ENCODE data around the gene PTH2.

PTH2 gene

DNA sequence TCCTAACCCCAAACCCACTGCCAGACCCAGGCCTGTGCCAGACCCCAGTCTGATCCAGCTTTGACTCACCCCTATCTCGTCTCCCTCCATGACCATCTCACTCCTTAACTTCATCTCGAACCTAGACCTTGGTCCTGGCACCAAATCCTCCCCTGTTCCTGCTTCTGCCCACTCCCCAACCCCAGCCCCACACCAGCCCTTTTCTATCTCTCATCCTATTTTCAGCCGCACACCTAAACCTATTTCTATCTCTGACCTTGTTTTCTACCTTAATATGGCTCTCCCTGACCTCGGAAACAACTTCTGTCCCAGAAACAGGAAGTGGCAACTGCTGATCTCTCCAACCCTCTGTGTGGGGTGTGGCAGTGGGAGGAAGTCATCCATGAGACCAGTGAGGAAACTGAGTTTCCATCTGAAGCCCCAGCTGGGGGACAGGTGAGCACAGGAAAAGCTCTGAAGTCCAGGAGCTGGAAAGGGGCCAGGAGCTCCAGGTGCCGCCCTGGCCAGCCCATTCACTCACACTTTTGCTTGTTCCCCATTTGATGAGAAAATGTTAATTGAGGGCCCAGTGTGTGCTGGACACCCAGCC, 13.7 kb downstream of the PTH2 start:
- ATAC-seq: no peak
- TF ChIP-seq ZFP3 (CRISPR knock-in tag; IDR thresholded peaks at IDR 0.05): no peak

DNA sequence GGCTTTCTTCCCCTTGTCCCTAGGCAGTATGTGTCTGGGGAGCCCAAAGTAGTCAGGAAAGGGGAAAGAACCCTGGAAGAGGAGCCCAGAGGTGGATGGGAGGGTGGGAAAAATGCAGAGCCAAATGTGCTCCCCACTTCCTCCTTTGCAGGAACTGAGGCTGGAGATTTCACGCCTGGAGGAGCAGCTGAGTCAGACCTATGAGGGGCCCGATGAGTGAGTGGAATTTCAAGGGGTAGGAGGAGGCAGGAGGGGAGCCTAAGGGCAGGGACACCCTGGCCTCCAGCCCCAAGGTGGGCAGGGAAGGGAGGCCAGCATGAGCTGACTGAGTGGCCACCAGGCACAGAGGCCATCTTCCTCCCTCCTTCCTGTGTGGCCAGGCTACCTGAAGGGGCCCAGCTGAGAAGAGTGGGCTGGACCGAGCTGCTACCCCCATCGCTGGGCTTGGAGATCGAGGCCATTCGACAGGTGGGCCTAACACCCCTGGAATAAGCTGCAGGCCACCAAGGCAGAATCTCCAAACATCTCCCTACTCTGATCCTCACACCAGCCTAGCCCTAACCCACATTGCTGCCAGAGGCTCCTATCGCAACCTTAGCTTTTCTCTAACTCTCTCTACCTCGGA, 14.3 kb downstream of the PTH2 start:
- no peak for TF ChIP-seq SNAI2 (CRISPR knock-in tag; IDR thresholded peaks at IDR 0.05)
- TF ChIP-seq, protein P1, sequence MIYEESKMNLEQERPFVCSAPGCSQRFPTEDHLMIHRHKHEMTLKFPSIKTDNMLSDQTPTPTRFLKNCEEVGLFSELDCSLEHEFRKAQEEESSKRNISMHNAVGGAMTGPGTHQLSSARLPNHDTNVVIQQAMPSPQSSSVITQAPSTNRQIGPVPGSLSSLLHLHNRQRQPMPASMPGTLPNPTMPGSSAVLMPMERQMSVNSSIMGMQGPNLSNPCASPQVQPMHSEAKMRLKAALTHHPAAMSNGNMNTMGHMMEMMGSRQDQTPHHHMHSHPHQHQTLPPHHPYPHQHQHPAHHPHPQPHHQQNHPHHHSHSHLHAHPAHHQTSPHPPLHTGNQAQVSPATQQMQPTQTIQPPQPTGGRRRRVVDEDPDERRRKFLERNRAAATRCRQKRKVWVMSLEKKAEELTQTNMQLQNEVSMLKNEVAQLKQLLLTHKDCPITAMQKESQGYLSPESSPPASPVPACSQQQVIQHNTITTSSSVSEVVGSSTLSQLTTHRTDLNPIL (CRISPR knock-in tag; IDR thresholded peaks at IDR 0.05; ENCODE audit: low read depth): no peak
- TF ChIP-seq BACH2 (CRISPR knock-in tag; IDR thresholded peaks at IDR 0.05; ENCODE audit: borderline replicate concordance): no peak
- no peak for TF ChIP-seq ZNF8 (CRISPR knock-in tag; IDR thresholded peaks at IDR 0.05)
- TF ChIP-seq ZC3H10 (CRISPR knock-in tag; IDR thresholded peaks at IDR 0.05): no peak
- TF ChIP-seq CSDC2 (CRISPR knock-in tag; IDR thresholded peaks at IDR 0.05): no peak
- TF ChIP-seq ESRRG (CRISPR knock-in tag; IDR thresholded peaks at IDR 0.05): no peak
- TF ChIP-seq ZFP3 (CRISPR knock-in tag; IDR thresholded peaks at IDR 0.05): no peak
- TF ChIP-seq ZNF565 (CRISPR knock-in tag; conservative IDR thresholded peaks at IDR 0.05; ENCODE audit: low read depth): no peak

DNA sequence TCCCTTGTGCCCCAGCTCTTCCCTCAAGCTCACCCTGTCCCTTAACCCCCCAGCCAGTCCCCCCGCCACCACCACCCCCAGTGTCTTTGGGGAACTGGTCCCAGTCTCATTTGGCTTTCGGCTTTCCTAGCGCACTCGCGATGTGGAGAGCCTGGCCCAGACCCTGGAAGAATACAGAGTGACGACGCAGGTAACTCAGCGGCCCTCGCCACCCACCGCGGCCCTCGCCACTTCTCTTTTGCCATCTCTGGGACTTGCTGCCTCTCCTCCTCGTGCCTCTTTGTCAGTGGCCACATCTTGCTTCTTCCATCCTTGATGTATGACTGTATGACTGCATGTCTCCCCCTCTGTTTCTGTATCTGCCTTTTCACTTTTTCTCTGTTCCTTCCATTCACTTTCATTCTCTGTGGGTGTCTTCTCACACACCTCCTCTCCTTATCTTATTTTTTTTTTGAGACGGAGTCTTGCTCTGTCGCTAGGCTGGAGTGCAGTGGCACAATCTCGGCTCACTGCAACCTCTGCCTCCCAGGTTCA, 15.7 kb downstream of the PTH2 start:
- TF ChIP-seq, protein P1 (CRISPR knock-in tag; IDR thresholded peaks at IDR 0.05; ENCODE audit: low read depth): no peak
- no peak for TF ChIP-seq CSDC2 (CRISPR knock-in tag; IDR thresholded peaks at IDR 0.05)
- TF ChIP-seq, protein P2, sequence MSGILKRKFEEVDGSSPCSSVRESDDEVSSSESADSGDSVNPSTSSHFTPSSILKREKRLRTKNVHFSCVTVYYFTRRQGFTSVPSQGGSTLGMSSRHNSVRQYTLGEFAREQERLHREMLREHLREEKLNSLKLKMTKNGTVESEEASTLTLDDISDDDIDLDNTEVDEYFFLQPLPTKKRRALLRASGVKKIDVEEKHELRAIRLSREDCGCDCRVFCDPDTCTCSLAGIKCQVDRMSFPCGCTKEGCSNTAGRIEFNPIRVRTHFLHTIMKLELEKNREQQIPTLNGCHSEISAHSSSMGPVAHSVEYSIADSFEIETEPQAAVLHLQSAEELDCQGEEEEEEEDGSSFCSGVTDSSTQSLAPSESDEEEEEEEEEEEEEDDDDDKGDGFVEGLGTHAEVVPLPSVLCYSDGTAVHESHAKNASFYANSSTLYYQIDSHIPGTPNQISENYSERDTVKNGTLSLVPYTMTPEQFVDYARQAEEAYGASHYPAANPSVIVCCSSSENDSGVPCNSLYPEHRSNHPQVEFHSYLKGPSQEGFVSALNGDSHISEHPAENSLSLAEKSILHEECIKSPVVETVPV (CRISPR knock-in tag; IDR thresholded peaks at IDR 0.05): no peak
- TF ChIP-seq BACH2 (CRISPR knock-in tag; IDR thresholded peaks at IDR 0.05; ENCODE audit: borderline replicate concordance): no peak
- no peak for TF ChIP-seq ESRRG (CRISPR knock-in tag; IDR thresholded peaks at IDR 0.05)
- no peak for TF ChIP-seq ZFP30 (CRISPR knock-in tag; IDR thresholded peaks at IDR 0.05)
- TF ChIP-seq TOX (CRISPR knock-in tag; IDR thresholded peaks at IDR 0.05; ENCODE audit: borderline replicate concordance): no peak
- TF ChIP-seq TCF4 (CRISPR knock-in tag; IDR thresholded peaks at IDR 0.05; ENCODE audit: borderline replicate concordance): no peak
- TF ChIP-seq ZC3H10 (CRISPR knock-in tag; IDR thresholded peaks at IDR 0.05): no peak
- no peak for TF ChIP-seq ZNF70 (CRISPR knock-in tag; IDR thresholded peaks at IDR 0.05)
- TF ChIP-seq, protein P3, sequence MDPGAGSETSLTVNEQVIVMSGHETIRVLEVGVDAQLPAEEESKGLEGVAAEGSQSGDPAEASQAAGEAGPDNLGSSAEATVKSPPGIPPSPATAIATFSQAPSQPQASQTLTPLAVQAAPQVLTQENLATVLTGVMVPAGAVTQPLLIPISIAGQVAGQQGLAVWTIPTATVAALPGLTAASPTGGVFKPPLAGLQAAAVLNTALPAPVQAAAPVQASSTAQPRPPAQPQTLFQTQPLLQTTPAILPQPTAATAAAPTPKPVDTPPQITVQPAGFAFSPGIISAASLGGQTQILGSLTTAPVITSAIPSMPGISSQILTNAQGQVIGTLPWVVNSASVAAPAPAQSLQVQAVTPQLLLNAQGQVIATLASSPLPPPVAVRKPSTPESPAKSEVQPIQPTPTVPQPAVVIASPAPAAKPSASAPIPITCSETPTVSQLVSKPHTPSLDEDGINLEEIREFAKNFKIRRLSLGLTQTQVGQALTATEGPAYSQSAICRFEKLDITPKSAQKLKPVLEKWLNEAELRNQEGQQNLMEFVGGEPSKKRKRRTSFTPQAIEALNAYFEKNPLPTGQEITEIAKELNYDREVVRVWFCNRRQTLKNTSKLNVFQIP (CRISPR knock-in tag; IDR thresholded peaks at IDR 0.05; ENCODE audit: borderline replicate concordance, low read depth): no peak
- no peak for TF ChIP-seq GLIS3 (CRISPR knock-in tag; IDR thresholded peaks at IDR 0.05)
- TF ChIP-seq, protein P4, sequence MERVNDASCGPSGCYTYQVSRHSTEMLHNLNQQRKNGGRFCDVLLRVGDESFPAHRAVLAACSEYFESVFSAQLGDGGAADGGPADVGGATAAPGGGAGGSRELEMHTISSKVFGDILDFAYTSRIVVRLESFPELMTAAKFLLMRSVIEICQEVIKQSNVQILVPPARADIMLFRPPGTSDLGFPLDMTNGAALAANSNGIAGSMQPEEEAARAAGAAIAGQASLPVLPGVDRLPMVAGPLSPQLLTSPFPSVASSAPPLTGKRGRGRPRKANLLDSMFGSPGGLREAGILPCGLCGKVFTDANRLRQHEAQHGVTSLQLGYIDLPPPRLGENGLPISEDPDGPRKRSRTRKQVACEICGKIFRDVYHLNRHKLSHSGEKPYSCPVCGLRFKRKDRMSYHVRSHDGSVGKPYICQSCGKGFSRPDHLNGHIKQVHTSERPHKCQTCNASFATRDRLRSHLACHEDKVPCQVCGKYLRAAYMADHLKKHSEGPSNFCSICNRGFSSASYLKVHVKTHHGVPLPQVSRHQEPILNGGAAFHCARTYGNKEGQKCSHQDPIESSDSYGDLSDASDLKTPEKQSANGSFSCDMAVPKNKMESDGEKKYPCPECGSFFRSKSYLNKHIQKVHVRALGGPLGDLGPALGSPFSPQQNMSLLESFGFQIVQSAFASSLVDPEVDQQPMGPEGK (CRISPR knock-in tag; IDR thresholded peaks at IDR 0.05; ENCODE audit: borderline replicate concordance): no peak
- no peak for TF ChIP-seq ZFP3 (CRISPR knock-in tag; IDR thresholded peaks at IDR 0.05)
- TF ChIP-seq OSR1 (CRISPR knock-in tag; IDR thresholded peaks at IDR 0.05): no peak
- no peak for TF ChIP-seq PPARA (CRISPR knock-in tag; IDR thresholded peaks at IDR 0.05; ENCODE audit: borderline replicate concordance)
- ATAC-seq: no peak

More for the DNA sequence above, 14.3 kb downstream of the PTH2 start:
- ATAC-seq: no peak

DNA sequence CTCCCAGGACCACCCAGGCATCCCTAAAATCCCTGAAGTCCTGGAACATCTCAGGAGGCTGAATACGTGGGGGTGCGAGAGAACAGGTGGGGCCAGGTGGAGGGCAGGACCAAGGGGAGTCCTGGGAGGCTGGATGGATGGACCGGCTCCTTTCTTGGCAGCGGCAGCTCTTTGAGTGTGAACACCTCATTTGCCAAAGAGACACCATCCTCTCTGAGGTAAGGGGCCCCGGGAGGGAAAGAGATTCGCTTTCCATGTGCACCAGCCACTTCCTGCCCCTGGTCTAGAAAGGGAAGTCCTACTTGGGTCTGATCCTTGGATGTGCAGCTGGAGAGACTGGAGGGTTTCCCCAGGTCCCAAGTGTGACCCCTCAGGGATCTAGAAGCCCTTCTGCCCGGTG, 16.2 kb downstream of the PTH2 start:
- no peak for ATAC-seq
- no peak for TF ChIP-seq ZFP30 (CRISPR knock-in tag; IDR thresholded peaks at IDR 0.05)
- TF ChIP-seq, protein P2 (CRISPR knock-in tag; IDR thresholded peaks at IDR 0.05): no peak
